GM21515 (cell line): ENCODE data around the gene TTLL10.

ENCODE experiments used
- ATAC-seq: cut with Tn5 transposase; IDR thresholded peaks from one replicate; pipeline ENCODE4 v1.9.1; 2021; ENCODE audit not compliant: unreplicated experiment

Gene TTLL10

DNA sequence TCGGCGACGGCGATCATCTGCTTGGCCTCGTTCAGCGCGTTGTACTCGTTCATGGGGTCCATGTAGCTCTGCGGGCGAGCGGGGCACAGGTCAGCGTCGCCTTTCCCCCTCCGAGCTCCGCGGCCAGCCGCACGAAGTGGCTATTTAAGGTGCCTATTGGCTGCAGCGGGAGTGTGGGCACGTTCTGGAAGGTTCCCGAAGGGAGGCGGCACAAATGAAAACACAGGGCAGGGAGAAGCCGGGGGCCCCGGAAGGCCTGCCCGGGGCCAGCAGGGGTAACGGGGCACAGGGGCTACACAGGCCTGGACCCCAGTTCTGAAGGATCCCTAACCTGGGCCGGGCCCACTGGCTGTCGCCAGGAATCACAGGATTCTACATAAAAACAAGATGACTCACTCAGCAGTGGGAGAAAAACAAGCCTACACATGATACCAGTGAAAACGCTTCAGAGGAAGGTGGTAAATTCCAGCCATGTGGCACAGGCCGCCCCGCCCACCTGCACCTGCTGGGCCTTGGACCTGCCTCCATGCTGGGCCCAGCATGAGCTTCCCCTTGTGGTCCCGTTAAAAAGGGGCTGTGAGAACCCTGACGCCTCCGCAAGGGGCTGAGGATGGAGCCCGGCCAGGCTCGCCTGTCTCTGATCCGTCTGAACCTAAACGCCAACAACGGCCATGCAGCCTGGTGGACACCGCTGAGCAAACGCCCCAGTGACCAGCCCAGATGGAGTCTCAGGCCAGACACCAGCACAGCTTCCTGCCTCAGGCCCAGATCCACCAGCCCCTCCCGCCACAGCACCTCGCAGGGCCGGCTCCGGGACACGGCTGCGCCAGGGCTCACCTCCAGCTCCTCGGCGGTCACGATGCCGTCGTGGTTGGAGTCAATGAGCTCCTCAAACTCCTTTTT, 44.2 kb downstream of the TTLL10 start:
- no peak for ATAC-seq

DNA sequence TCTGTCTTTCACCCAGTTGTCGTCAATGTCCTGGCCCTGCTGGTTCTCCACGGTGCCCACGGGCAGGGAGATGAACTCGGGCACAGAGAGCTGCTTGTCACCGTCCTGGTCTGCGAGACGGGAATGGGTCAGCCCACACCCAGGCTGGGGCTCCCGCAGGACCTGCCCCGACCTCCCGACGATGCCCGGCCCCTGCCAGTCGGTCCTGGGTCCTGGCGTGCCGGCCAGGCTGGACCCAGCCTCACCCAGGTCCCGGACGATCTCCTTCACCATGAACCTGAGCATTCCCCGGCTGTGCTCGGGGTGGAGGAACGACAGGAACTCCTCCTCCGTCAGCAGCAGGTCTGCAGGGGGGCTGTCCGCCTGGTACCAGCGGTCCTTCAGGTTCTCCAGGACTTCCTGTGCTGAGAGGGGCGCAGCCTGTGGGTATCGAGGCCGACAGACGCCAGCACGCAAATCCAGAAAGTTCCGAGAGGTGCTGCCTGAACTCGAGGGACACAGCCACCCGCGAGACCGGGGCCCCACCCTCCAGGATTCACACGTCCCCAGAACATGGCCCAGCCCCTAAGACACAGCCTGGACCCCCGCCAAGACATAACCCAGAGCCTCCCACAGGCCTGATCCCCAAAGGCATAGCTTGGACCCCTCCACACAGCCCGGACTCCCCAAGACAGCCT, 45.0 kb downstream of the TTLL10 start:
- ATAC-seq = no peak

GRCh38 chr1:1219341-1219740, 45.7 kb downstream of the TTLL10 start:
- no peak for ATAC-seq

DNA sequence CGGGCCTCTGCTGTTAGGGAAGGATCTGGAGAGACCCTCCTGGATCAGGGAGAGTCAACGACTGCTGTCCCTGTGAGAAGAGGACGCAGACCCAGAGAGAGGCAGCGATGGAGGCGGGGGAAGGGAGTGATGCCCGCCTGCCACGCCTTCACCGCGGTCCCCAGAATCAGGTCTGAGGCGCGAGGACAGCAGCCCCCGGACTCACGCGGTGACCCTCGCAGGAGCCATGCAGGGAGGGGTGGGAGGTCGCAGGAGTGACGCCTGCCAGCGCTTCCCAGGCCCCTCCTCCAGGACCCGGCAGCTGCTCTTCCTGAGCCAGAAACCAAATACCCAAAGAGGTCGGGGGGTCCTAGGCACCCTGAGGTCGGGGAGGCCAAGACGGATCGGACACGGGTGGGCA, 46.5 kb downstream of the TTLL10 start:
- ATAC-seq = no peak

DNA sequence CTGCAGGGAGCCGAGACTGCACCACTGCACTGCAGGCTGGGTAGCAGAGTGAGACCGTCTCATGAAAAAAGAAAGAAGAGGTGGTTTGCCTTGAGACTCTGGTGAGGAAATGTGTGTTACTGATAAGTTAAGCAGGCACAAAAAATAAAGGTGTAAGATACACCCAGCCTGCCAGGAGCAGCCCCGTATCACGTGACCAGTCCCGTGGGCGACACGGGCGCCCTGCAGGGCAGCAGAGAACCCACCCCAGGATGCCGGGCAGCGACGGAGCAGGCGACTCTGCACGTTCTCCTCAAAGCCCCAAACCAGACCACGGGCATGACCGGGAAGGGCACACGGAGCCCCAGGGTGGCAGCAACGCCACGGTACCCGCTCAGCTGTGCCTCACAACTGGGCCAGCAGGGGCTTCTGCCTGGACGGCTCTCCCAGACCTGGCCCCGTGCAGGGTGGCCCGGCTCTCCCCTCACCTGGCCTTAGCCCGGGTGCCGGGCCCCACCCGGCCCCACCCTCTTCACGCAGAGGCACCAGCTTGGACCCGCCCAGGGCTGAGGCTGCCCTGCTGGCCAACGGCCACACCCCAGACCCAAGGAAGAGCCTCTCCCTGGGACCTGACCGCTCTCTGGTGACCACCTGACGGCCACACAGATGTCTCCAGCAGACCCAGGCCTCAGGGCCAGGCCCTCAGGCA, 48.4 kb downstream of the TTLL10 start:
- ATAC-seq = no peak

DNA sequence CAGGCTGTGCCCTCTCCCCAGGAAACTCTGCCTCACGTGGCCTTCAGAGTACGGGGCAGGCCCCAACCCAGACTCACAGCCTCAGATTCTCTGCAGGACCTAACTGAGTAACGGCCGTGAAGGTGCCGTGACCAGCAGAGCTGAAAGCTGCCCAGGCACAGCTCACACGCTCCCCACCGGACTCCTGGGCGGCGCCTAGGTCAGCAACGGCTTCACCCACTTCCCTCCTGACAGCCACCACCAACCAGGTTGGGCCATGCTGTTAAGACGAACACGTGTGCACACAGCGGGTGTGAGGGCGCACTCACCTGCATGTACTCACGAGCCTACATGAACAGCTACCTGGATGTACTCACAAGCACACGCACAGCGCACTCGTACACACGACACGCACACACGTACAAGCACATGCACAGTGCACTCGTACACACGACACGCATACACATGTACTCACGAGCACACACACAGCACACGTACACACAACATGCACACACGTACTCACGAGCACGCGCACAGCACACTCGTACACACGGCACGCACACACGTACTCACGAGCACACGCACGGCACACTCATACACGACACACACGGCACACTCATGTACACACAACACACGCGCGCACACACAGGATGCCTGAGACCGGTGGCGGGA, 49.0 kb downstream of the TTLL10 start:
- no peak for ATAC-seq

- ATAC-seq = no peak
Measured at GRCh38 chr1:1223321-1223720, 49.6 kb downstream of the TTLL10 start.

DNA sequence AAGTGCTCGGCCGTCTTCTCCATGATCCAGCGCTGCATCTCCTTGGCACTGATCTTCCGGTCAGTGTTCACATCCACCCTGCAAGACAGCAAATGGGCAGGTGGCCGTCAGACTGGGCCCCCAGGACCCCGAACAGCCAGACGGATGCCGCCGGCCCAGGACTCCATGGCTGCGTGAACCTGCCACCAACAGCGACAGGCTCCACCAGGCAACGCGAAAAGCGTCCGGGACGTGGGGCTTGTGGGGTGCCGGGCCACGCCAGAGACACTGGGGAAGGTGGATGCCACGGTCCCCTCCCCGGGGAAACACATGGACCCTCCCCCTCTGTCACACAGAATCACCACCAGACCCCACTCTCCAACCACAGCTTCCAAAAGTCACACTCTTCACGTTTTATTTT, 50.2 kb downstream of the TTLL10 start:
- no peak for ATAC-seq

DNA sequence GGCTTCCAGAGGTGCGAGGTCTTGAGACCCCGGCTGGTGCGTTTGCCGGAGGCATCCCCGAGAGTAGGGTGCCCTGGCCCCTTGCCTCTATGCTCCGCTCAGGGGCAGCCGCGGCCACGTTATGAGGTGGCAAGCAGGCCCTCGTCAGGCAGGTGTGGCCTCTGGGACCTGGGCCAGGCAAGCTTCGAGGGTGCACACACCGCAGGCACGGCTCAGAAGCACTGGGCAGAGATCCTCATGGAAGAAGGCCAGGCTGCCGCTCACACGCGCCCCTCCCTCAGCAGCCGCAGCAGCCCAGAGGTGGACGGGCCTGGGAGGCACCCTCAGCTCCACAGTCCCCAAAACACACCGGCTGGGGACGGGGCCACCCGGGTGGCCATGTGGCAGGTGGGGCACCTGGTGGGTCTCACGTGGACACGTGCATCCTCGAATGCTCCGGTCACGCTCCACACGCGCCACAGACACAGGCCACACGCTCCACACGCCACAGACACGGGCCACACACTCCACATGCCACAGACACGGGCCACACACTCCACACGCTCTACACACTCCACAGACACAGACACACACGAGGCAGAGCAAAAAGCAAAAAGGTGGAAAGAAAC, 51.7 kb downstream of the TTLL10 start:
- no peak for ATAC-seq

GRCh38 chr1:1225913-1226312, 52.2 kb downstream of the TTLL10 start:
- no peak for ATAC-seq

DNA sequence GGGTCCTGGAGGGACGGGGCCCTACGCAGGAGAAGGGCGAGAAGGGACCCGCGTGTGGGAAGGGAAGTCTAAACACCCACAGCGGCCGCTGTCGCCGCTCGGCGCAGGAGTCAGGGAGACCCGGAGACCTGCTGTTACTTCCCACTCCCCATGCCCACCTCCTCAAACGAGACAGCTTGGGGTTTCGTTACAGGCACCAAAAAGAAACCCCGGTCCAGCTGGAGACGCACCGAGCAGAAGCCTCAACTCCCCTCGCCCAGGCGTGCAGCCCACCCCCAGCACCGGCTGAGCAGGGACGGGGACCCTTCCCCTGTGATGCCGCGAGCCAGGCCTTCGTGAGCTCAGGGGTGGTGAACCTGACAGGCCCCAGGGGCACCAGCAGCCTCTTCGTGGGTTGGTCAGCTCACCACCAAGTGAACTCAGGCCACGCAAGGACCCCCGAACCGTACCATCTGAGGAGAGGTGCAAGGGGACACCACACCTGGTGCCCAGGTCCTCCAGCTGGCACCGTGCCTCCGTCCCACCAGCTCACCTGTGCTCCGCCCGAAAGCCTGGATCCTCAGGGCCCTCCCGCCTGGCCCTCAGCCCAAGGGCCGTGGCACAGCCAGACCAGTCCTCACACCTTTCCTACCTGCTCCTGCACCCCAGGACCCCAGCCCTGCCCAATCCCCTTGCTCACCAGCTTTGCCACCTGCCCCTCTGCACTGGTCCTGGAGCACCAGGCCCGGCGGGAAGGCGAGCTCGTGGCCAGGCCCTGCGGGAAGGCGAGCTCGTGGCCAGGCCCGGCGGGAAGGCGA, 53.1 kb downstream of the TTLL10 start:
- ATAC-seq = no peak

GRCh38 chr1:1227386-1227785, 53.7 kb downstream of the TTLL10 start:
- ATAC-seq = no peak

- ATAC-seq = no peak
Measured at GRCh38 chr1:1228187-1228586, 54.5 kb downstream of the TTLL10 start.

DNA sequence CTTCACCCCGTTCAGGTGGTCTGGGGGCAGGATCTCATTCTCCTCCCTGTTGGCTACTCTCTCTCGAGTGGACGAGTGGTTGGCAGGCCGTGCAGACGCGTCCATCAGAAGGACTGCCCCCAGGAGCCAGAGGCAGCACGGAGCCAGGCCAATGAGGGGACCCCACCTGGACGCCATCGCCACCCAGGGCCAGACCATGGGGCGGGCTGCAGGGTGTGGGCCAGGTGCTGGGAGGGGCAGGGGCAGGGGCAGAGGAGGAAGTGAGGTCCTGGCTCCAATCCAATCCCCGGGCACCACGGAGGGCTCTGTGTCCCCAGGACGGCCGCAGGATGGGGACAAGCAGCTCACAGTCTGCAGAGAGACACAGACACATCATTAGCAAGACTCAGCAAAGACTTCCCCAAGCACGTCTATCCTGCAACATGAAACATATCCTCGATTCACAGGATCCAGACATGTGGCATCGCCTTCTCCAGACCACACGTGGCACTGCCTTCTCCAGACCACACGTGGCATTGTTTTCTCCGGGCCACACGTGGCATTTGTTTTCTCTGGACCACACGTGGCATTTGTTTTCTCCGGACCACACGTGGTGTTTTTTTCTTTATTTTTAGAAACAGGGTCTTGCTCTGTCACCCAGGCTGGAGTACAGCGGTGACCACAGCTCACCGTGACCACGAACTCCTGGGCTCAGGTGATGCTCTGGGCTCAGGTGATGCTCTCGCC, 55.1 kb downstream of the TTLL10 start:
- ATAC-seq = no peak

GRCh38 chr1:1229770-1230169, 56.1 kb downstream of the TTLL10 start:
- ATAC-seq = no peak

GRCh38 chr1:1230656-1231399, 57.1 kb downstream of the TTLL10 start:
- ATAC-seq = no peak

DNA sequence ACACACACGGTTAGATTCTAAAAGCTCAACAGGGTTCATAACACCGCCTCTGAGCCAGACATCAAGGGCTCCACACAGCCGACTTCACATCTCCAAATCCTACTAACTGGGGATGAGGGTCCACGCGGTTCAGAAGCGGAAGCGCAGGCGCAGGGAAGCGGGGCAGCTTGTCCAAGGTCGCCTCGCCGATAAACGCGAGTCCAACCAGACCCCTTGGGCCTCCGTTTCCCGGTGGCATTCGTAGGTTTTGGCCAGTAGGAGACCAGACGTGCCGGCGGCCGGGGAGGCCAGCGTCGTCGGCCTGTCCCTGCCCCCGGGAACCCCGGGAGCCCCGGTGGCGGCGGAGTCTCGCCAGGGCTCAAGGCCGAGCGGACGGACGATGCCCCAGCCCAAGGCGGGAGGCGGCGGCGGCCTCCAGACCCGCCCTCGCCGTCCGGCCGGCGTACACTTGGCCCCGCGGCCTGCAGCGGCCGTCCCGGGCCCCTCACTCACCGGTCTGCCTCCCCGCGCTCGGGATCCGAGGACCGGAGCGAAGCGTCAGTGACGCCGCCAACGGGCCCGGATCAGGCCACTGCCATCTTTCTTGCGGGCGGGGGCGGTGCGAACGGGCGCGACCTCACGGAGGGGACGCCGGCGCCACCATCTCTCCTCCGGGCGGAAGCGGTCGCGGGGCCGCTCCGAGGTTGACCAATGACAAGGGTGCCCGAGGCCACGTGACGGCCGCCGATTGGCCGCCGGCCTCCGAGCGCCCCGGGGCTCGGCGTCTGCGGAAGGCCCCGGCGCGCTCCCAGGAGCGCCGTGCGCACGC, 57.9 kb downstream of the TTLL10 start, which contains the start of gene SDF4:
Gene SDF4, minus strand, starts transcription at position 602 of the 808 bp plus-strand sequence. CDS start 3,229 bp downstream, outside the sequence.
- peak; percentile 86 for ATAC-seq
